Activated naive CD4-positive, alpha-beta T cell (primary cell): ENCODE data around the gene CCDC85A.
"Not testable (repeated sequence)": the region's sequence is repeated elsewhere in the genome, so short reads cannot be mapped to it uniquely, and the experiment has no call there.

ENCODE experiments used
- DNase-seq, 4 experiments: peaks; one replicate each; lab custom pipeline; 2025; lab: John Stamatoyannopoulos, UW

The CCDC85A gene

DNA sequence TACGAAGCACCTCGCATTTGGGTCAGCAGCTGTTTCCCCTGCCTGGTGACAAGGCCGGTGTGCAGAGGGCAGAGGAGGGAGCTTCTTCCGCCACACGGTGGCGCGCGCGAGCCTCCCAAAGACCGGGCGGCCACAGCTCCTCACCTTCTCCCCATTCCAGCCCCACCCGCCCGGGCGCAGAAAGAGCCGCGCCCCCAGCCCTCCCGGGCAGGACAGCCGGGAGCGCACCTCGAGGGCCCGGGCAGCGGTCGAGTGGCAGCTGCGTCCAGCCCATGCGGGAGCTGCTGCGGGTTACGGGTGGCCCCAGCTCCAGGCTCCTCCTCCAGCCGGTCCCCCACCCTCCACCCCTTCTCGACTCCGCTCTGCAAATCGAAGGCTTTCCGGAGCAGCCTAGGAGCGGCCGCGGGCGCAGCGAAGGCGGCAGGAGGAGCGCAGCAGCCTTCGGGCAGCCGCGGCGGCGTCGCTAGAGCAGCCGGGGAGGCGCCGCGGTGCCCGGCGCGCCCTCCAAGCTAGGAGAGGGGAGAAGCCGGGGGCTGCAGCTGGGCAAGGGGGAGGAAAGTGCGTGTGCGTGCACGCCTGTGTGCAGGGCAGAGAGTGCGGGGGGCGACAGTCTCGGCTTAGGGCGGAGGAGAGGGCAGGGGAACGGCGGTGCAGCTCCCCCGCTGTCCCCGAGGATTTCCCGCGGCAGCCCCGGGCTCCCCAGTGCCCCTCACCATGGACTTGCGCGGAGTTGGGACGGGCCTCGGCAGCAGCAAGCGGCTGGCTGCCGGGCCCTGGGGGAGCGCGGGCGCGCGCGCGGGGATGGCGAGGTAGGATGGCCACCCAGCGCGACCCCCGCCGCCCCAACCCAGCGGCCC lies at the start of gene CCDC85A:
TSS of gene CCDC85A (plus strand) at position 348 of the 857 bp plus-strand sequence. CDS start 635 bp downstream, outside the sequence.
- DNase-seq = peak in 3 of 4 experiments; percentile 6 to 15 (median 12)

DNA sequence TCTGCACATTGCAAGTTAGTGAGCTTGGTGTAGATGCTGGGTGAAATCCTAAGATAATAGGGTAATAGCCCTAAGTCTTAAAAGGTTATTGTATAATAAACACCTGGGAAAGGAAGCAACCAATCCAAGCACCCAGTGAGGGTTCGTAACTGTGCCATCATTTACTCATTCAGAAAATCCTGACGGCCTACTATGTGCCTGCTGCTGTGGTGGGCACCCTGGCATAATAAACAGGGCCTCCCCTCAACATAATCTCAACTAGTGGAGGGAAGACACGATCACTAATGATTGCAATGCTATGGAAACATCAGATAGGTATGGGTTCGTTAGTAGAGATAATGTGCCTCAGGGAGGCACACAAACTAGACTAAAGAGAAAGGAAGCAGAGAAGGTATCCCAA lies 48.9 kb upstream of the CCDC85A start:
- no peak for DNase-seq

DNA sequence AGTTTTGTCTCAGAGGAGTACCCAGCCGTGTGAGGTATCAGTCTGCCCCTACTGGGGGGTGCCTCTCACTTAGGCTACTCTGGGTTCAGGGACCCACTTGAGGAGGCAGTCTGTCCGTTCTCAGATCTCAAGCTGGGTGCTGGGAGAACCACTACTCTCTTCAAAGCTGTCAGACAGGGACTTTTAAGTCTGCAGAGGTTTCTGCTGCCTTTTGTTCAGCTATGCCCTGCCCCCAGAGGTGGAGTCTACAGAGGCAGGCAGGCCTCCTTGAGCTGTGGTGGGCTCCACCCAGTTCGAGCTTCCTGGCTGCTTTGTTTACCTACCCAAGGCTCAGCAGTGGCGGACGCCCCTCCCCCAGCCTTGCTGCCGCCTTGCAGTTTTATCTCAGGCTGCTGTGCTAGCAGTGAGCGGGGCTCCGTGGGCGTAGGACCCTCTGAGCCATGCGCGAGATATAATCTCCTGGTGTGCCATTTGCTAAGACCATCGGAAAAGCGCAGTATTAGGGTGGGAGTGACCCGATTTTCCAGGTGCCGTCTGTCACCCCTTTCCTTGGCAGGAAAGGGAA lies 41.2 kb upstream of the CCDC85A start:
- DNase-seq = not testable (repeated sequence)

DNA sequence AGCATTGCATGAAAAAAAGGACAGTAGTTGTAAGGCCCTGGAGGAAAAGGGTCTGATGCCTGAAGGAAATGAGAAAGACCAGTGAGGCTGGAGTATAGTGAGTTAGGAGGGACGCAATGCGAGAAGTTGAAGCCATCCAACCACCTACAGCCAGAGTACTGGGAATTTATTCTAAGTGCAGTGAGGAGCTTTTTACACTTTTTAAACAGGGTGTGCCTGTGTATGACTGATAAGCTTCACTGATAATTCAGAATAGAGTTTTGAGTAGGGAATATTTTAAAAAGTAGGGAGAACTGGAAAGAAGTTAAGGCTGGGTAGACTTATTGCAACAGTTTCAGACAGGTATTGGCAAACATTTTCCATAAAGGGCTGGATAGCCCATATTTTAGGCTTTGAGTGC lies 35.9 kb upstream of the CCDC85A start:
- DNase-seq = no peak

DNA sequence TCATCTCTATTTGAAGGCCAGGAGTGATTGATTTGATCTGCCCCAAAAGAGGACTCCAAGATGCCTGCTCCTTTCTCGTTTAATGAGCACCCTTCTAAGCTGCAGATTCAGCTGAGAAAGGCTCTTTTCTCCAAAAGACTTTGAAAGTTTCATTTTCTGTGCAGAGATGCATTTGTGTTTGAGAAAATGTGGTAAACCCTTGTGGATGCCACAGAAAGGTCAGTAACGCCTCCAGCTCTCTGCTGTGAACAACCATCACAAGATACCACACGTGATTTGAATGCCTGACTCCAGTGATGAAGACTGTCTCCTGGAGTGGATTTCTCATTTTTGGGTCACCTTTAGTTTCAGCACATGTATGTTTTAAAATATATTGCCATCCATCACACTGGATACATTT lies 35.0 kb upstream of the CCDC85A start:
- DNase-seq = no peak

DNA sequence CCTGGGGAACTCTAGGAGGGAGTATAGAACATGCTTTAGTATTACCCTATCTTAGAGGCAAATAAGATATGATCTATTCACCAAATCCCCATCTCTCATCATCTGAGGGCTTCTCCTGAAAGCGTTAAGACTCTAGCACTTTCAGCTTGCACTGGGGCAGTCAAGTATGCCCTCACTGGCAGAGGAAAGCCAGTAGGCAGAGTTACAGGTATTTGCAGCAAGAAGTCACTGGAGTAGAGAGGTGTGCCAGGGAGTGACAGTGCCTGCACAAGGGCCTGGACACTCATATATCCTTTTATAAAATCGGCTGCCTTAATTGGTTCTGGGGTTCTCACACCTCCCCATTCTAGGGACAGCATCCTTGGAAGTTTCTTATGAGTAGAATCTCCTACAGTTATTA lies 31.9 kb upstream of the CCDC85A start:
- DNase-seq = no peak

DNA sequence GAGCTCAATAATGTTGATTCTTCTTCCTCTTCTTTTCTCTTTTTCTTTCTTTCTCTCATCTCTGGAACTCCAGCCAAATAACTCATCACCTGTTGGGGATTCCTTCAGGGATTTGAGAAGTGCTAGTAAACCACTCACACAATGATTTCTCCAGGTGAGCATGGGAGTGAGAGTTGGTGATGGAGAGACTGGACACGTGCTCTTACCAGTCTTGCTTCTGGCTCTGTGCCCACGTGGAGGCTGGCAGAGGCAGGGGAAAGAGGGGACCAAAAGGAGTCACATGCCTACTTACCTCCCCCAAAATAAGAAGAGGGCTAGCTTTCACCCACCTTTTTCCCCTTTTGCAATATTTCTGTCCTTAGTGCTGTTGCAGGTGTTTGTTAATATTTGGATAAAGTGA lies 28.6 kb upstream of the CCDC85A start:
- DNase-seq = no peak

DNA sequence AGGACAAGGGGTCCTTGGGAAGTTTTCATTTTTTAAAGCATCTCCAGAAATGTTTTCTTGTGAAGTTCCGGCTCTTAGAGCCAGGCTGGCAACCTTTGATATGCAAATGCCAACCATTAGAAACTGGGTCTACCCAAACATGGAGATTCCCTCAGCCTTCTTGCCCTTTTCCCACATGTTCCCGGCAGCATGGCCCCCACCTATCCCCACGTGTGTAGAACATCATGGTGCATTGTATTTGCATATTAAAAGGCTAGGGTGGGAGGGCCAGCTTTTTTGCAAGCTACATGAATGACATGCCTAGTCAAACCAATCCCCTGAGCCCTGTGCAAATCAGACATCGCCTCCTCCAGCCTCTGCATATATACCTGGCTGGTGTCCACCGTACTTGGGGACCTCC lies 23.9 kb upstream of the CCDC85A start:
- DNase-seq = not testable (repeated sequence)

DNA sequence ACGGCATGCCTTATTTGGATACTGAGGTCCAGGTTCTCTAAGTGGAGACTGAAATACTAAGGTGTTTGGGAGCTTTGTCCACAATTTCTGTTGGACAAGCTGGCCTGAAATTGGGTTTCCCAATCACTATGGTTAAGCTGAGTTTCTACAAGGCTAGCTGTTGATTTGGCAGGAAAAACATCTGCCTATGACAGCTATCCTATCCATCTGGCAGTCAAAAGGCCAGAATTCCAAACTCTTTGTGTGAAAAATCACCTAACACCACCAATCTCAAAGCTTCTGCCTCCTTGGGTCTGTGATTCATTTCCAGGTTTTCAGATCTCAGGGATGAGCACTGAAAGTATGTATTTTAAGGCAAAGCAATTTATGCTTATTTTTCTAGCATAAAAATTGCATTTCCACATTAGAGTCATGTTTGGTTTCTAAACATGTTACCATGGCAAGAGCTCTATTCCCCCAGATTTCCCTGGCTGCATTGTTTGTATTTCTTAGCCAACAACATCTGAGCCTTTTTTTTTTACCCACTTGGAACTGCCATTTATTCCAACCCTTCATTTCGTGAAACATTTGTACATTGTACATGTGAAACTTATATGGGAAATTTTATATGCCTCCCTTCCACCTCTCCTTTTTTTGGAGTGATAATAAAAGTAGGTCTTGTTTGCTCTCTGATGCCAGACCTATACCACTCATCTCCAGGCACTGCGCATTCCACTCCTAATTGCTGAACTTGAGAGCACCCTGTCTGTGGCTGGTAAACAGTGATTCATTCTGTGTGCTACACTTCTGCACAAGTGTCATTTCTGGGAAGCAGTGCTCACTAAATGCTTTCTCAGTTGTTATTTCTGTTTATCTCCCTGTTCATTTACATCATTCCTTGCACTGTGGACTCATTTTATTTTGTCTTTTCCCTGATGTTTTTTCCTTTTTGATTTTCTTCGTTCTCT lies 15.9 kb upstream of the CCDC85A start:
- no peak for DNase-seq

DNA sequence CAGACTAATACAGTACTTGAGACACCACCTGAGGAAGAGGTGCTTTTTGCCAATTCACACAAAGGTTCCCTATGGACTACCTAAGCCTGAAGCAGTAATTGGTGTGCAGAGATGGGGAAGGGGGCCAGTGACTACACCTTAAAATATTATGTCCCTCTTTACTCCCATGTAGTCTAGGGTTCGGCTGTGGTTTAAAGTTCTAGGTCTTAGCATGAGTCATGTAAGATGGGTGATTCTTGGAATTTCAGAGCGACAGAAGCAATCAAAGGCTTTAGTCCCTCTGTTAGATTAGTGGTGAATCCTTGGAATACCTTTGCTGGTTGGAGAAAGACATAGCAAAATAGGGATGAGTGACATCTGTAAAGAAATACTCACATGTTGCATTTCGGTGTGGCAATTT lies 14.3 kb upstream of the CCDC85A start:
- no peak for DNase-seq

DNA sequence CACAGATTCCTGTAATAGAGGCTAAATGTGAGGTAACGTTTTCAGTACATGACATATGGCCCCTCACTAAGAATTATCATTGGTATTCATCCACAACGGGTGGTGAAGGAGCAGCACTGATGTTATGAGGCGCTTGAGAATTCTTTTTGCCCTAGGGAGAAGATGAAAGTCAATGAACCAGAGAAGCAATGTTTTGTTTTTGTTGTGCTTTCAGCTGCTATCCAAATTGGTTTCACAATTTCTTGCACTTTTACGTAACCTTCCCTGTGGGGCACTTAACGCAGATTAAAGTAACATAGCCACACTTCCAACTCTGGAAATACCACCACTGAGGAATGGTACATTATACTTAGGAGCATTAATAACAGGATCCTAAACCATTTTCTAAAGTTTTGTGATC lies 13.3 kb upstream of the CCDC85A start:
- no peak for DNase-seq

DNA sequence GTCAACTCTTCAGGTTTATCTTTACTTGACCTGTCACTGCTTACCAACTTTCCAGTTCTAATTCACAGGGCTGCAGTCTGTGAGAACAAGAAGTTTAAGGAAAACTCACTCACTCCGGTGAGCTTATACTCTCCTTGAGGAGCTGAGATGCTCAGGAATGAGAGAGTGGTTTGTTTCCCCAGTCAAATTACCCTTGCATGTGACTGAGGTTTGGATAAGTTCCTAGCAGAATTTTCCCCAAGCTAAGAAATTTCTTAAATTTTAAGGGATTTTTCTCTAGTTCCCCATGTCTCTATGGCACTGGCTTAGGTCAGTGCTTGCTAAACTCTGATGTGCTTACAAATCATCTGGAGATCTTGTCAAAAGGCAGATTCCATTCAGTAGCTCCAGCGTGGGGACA lies 12.8 kb upstream of the CCDC85A start:
- DNase-seq = no peak

DNA sequence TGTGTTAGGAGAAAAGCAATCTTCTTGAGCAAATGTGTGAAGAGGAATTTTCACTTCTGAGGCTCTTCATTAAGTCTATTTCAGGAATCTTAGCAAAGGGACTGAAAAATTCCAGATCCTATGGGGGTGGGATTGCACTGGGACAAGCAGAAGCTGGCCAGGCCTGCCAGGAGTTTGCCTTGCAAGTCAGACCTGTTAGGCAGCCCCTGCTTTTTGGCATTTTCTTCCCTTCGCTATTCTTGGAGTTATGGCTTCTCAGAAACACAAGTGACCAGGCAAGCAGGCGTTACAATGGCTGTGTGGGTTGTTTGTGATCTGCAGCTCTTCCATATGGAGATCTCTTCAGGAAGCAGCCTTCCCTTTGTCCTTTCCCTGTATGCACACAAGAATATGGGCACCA lies 8.0 kb upstream of the CCDC85A start:
- no peak for DNase-seq

DNA sequence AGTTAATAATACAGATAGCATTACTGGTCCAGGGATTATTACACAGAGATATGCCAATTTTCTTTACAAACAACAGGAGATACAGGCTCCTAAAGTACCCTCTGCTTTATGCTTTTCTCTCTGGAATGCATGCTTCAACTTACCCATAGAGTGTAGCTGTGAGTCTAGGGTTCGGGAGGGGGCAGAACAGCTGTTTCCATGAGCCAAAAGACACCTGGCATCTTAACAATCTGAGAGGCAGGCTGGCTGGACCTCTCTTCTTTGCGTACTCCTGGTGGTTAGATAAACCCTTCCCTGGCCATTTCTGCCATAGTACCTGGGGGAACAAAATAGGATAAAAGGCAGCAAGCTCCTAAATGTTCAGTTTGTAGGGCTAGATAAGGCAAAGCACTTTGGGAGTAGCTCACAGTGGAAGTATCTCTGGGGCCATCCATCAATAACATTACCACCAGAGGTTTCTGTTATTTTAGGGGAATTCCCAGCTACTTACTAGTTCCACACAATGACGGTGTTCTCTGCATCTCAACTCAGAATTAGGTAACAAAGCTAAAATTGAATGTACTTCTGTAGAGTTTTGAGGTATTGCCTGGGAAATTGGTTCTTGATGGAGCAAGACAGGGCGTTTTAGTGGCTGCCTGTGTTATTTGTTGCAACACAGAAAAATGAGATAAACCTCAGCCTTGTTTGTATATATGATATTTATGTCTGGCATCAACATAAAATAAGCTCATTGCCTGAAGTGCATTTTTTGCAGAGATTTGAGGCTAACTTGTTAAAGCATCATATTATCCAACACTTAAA lies 6.2 kb upstream of the CCDC85A start:
- no peak for DNase-seq

DNA sequence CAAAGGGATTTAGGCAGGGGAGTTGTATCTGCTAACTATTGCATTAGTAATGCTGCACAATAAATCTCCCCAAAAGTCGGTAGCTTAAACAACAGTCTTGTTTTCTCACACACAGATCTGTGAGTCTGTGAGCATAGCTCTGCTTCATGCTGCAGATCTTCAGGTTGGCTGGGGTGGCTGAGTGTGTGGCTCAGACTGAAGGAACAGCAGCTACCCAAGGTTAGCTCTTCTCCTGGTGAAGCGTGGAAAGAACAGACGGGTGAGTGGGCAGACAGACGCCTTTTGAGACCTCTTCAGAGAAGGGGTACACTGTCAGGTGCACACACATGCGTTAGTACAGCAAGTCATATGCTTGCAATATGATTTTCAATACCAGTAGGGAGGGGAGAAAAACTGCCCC lies 3.9 kb upstream of the CCDC85A start:
- no peak for DNase-seq

DNA sequence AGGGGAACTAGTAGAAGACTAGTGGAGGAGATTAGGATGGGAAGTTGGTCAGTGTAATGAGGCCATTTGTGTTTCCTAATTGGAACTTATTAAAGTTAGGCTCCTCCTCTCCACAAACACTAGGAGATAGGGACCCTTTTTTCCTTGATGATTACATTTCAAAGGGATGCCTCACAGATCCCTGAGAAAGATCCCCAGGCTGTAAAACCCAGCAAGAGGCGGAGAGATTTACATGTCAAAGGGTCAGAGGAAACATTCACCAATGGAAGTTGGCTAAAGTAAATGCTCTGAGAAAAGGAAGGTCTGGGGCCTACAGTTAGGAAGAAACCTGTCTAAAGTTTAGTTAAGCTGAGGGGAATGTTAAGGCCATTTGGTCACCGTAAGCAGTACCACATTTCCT lies 1.4 kb upstream of the CCDC85A start:
- DNase-seq = no peak

DNA sequence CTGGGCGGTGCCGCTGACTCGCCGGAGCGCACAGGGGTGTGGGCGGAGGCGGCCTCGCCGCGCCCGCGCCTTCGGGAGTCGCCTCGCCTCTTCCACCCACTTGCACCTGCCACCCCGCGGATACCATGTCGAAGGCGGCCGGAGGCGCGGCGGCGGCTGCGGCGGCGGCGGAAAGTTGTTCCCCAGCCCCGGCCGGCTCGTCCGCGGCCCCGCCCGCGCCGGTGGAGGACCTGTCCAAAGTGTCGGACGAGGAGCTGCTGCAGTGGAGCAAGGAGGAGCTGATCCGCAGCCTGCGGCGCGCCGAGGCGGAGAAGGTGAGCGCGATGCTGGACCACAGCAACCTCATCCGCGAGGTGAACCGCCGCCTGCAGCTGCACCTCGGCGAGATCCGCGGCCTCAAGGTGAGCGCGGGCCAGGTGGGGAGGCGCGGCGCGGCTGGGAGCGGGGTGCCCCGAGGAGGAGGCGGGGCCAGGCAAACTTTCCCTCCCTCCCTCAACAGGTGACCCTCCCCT lies 766 bp downstream of the CCDC85A start:
- no peak for DNase-seq

DNA sequence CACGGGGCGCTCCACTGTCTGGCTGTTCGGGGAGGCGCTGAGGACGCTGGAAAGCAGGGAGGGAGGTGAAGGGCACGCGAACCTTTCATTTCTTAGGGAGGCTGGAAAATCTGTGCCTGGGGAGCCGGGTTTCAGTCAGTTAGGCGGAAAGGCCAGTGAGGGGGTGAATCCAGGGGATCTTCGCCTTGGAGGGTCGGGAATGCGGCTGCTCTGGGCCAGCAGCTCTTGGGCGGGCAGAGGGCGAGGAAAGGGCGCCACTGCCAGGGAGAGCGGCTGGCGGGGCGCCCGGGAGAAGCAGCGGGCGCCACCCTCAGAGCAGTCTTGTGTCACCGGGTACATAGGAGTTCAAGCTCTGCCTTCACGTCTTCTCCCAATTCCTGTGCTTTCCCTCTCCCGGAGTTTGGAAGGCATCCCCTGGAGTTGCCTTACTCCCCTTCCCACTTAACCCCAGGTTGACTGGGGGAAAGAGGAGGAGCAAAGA lies 1.4 kb downstream of the CCDC85A start:
- DNase-seq = no peak

DNA sequence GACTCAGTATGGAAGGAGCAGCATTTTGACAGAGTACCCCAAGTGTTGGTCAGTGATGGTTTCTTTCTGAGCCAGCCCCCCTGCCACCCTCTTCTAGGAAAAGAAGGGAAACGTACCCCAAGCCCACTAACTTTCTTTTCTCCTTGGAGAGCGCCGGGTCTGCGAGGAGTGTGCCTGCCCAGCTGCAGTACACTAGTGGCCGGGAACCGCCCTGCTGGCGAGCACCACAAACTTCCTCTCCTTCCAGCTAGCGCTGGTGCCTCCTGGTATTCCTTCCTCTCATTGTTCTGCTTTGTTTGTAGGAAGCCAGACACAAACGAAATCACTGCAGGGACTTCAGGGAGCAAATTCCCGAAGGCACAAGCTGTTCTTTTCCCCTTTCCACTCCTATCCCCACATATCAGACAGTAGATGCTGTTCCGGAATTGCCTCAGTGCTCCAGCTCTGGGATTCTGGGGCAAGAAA lies 1.8 kb downstream of the CCDC85A start:
- DNase-seq = no peak

DNA sequence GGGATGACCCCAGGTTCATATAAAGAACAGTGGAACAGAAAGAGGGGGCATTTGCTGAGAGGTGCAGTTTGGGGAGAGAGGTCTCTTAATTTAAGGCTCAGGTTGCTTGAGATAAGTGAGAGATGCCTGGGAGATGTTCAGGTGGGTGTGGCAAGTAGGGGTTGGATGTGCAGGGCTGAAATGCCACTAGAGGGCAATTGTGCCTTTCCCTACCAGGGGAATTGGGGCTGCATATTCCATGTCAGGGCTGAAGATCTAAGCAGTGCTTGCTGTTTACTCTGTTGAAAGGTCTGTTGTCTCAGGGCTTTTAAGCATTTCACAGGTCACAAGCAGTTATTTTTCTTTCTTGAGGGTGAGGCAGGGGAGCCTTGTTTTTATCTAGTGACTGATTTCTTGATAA lies 7.8 kb downstream of the CCDC85A start:
- no peak for DNase-seq

DNA sequence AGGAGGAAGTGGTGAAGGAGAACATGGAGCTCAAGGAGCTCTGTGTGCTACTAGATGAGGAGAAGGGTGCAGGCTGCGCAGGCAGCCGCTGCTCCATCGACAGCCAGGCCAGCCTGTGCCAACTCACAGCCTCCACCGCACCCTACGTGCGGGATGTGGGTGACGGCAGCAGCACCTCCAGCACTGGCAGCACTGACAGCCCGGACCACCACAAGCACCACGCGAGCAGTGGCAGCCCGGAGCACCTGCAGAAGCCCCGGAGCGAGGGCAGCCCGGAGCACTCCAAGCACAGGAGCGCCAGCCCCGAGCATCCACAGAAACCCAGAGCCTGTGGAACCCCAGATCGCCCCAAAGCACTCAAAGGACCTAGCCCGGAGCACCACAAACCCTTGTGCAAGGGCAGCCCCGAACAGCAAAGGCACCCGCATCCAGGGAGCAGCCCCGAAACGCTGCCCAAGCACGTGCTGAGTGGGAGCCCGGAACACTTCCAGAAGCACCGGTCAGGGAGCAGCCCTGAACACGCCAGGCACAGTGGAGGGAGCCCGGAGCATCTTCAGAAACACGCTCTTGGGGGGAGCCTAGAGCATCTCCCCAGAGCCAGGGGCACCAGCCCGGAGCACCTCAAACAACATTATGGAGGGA lies 9.0 kb downstream of the CCDC85A start:
- DNase-seq = no peak
